Spleen (tissue), 7 donors: ENCODE measurements around the gene KRT24.

Source experiments
- CTCF ChIP-seq, 11 experiments: fragments of 200-600 bp in 7 of 11; fragments of 450-650 bp in 4 of 11; sonication (generic) in 4 of 11; IDR thresholded peaks in 8 of 11; conservative IDR thresholded peaks in 3 of 11; 1 replicate in 7 of 11; 2 replicates in 4 of 11; pipeline versions ENCODE4 v1.4.0 to v1.8.0; 2016 to 2021; ENCODE audit warnings: antibody characterized with exemption in 11 of 11, inconsistent platforms in 4 of 11, mild to moderate bottlenecking in 1 of 11
- POLR2AphosphoS5 ChIP-seq, 3 donors: sonication (generic); formaldehyde crosslinking; IDR thresholded peaks; one replicate each; pipeline ENCODE4 v1.5.1; 2017; ENCODE audit warnings: antibody characterized with exemption in 3 of 3
- donor health status: DM: no; HTN: no; CAD: no; lungs with moderate emphysema.
- donor health status: DM: no; HTN: no; CAD: no.
- donor health status: DM: no; HTN: no; CAD: no.

GRCh38 chr17:40707745-40708144 lies 4.2 kb upstream of the KRT24 start:
- no peak for TF ChIP-seq CTCF (IDR thresholded peaks at IDR 0.05 in 8 of 11, conservative IDR thresholded peaks at IDR 0.05 in 3 of 11)
- peak in 2 of 3 donors; percentile 56 to 71 for TF ChIP-seq POLR2AphosphoS5 (IDR thresholded peaks at IDR 0.05)
